Activated CD8-positive, alpha-beta T cell treated with anti-CD3 and anti-CD28 coated beads for 36 hours (primary cell): ENCODE results near the gene CIDEB. TPM values are rescaled to one million over a fixed set of nuclear protein-coding genes. Genes with fewer than 3 reads are reported as not detected.

ENCODE experiments used
- ATAC-seq: fragments of 200-7000 bp; cut with Tn5 transposase; one replicate; pipeline ENCODE4 v1.10.0; 2021; ENCODE audit warnings: mild to moderate bottlenecking, moderate library complexity
- CTCF ChIA-PET: fragments of 350-600 bp; sonication (Branson Sonifier 250); formaldehyde crosslinking; loops from one replicate; lab custom pipeline; 2021; ENCODE audit warnings: antibody characterized with exemption; lab: Charles Lee
- POLR2A ChIA-PET: fragments of 350-600 bp; sonication (Branson Sonifier 250); formaldehyde crosslinking; loops from one replicate; lab custom pipeline; 2021; ENCODE audit warnings: antibody characterized with exemption; lab: Charles Lee
- DNase-seq: peaks from one replicate; pipeline ENCODE4 v3.0.0-alpha.2; 2020
- H3K27ac Mint-ChIP-seq: one replicate; pipeline ENCODE4 v1.8.0; 2021; ENCODE audit warnings: mild to moderate bottlenecking, mixed read lengths
- H3K27me3 Mint-ChIP-seq: one replicate; pipeline ENCODE4 v1.8.0; 2021; ENCODE audit warnings: mixed read lengths
- H3K36me3 Mint-ChIP-seq: one replicate; pipeline ENCODE4 v1.8.0; 2021; ENCODE audit warnings: low read depth, mixed read lengths
- H3K4me1 Mint-ChIP-seq: one replicate; pipeline ENCODE4 v1.8.0; 2021; ENCODE audit warnings: low read depth, mixed read lengths
- H3K4me3 Mint-ChIP-seq: one replicate; pipeline ENCODE4 v1.8.0; 2021; ENCODE audit warnings: mild to moderate bottlenecking, moderate library complexity, mixed read lengths
- H3K9me3 Mint-ChIP-seq: one replicate; pipeline ENCODE4 v1.8.0; 2021; ENCODE audit warnings: mixed read lengths
- CTCF ChIP-seq: fragments of 200-600 bp; IDR thresholded peaks from one replicate; pipeline ENCODE4 v1.8.0; 2022; ENCODE audit warnings: antibody characterized with exemption, mild to moderate bottlenecking
- intact Hi-C: fragments of 100-400 bp; cut with micrococcal nuclease; formaldehyde crosslinking; loops from one replicate; pipeline ENCODE4 v1.10.0; 2022
- total RNA-seq, 2 experiments: library from RNA; stranded (reverse); gene quantifications; one replicate each; pipeline ENCODE4 v1.2.3, GENCODE V29; 2021

The CIDEB gene
- total RNA-seq, 2 experiments from 2014 or later = 12.1 to 13.6 TPM

GRCh38 chr14:24308342-24309124, 756 bp upstream of the CIDEB start:
- Mint-ChIP-seq H3K4me3 (no peak overlapping the region), H3K27me3 (no peaks in the 10 kb centered on the region), H3K9me3 (no peaks in the 10 kb centered on the region), H3K4me1 (peaks cover 44% of the 10 kb centered on the region), H3K36me3 (peaks cover 50% of the 10 kb centered on the region), H3K27ac (no peak overlapping the region)
- DNase-seq (no peak), ATAC-seq (no peak)
- ChIA-PET CTCF (interaction anchor here (0.8 to 28.2 kb wide), 50 partner anchors 8 to 250 kb away, joined by 3 to 873 read pairs (median 6); partner anchors contain the start of genes ADCY4, CBLN3, CHMP4A and DCAF11), POLR2A (interaction anchor here (0.5 to 5.3 kb wide), 13 partner anchors 8 to 157 kb away, joined by 3 to 54 read pairs (median 4); partner anchors contain the start of genes CHMP4A, DHRS1, GMPR2 and KHNYN)
- peak; percentile 2 for TF ChIP-seq CTCF
- intact Hi-C loops = no loop called here

GRCh38 chr14:24307156-24307574, 612 bp downstream of the CIDEB start:
- no peak overlapping the region for H3K4me3 Mint-ChIP-seq
- peaks cover 52% of the 10 kb centered on the region for H3K36me3 Mint-ChIP-seq
- no peaks in the 10 kb centered on the region for H3K9me3 Mint-ChIP-seq
- intact Hi-C loops = no loop called here
- TF ChIP-seq CTCF = no peak
- H3K27me3 Mint-ChIP-seq = no peaks in the 10 kb centered on the region
- ATAC-seq (no peak), DNase-seq (no peak)
- H3K4me1 Mint-ChIP-seq = peaks cover 31% of the 10 kb centered on the region
- no peak overlapping the region for H3K27ac Mint-ChIP-seq
- ChIA-PET POLR2A (interaction anchor here (1.0 to 2.9 kb wide), 6 partner anchors 15 to 124 kb away, joined by 3 to 12 read pairs (median 4); partner anchors contain the start of genes KHNYN, RABGGTA and TINF2), CTCF (interaction anchor here (1.0 to 28.2 kb wide), 23 partner anchors 8 to 249 kb away, joined by 3 to 873 read pairs (median 16); partner anchors contain the start of genes ADCY4, CBLN3, CHMP4A and DHRS1)

- TF ChIP-seq CTCF = no peak
These were observed 3.8 kb downstream of the CIDEB start for GRCh38 chr14:24304019-24304387.

GRCh38 chr14:24300326-24300980, 7.3 kb downstream of the CIDEB start:
- TF ChIP-seq CTCF = no peak
- ChIA-PET POLR2A (interaction anchor here (0.8 to 6.5 kb wide), 15 partner anchors 10 to 245 kb away, joined by 3 to 54 read pairs (median 7); partner anchors contain the start of genes GMPR2, LTB4R, LTB4R2 and MDP1), CTCF (interaction anchor here (0.9 to 28.2 kb wide), 16 partner anchors 9 to 139 kb away, joined by 3 to 873 read pairs (median 10); partner anchors contain the start of genes CHMP4A, CIDEB, GMPR2 and IRF9)
- DNase-seq (no peak), ATAC-seq (no peak)
- Mint-ChIP-seq H3K4me3 (peak overlapping the region; percentile 89), H3K9me3 (no peaks in the 10 kb centered on the region), H3K4me1 (peaks cover 40% of the 10 kb centered on the region), H3K27me3 (no peaks in the 10 kb centered on the region), H3K27ac (peak overlapping the region; percentile 88), H3K36me3 (peaks cover 37% of the 10 kb centered on the region)
- intact Hi-C loops = no loop called here

More at GRCh38 chr14:24304019-24304387, 3.8 kb downstream of the CIDEB start:
- DNase-seq = no peak
- H3K4me1 Mint-ChIP-seq = peaks cover 26% of the 10 kb centered on the region
- no peak overlapping the region for H3K4me3 Mint-ChIP-seq
- ChIA-PET POLR2A (interaction anchor here (0.9 to 1.1 kb wide), 2 partner anchors 57 to 90 kb away, joined by 3 read pairs; no protein-coding TSS in a partner anchor), CTCF (interaction anchor here (3.6 to 28.2 kb wide), 2 partner anchors 29 to 58 kb away, joined by 18 to 873 read pairs; partner anchors contain the start of genes GMPR2, NEDD8 and TINF2)
- peaks cover 52% of the 10 kb centered on the region for H3K36me3 Mint-ChIP-seq
- no peaks in the 10 kb centered on the region for H3K27me3 Mint-ChIP-seq
- H3K27ac Mint-ChIP-seq = no peak overlapping the region
- intact Hi-C loops = no loop called here
- ATAC-seq = no peak
- no peaks in the 10 kb centered on the region for H3K9me3 Mint-ChIP-seq
